GM13977 (cell line): Measurements from ENCODE around the gene ARHGEF39.
A peak's percentile ranks its signal among the peaks of the same experiment; 100 is the strongest.

ENCODE experiments used
- DNase-seq: peaks from one replicate; pipeline ENCODE4 v3.0.0; 2012; ENCODE audit warnings: low spot score
- in situ Hi-C: fragments of 300-500 bp; cut with MboI; formaldehyde crosslinking; loops from one replicate; pipeline ENCODE4 v1.12.0; 2022; ENCODE audit warnings: low sequenced_read_pairs, low pct_unique_long_range_greater_than_20kb, mixed read lengths, inconsistent platforms; ENCODE audit not compliant: unreplicated experiment
- TF ChIP-seq, protein P1 (sequence below): IDR thresholded peaks from 2 replicates; pipeline ENCODE4 v1.5.1; 2012; ENCODE audit warnings: mild to moderate bottlenecking, control low read depth; ENCODE audit not compliant: insufficient read depth; ENCODE audit errors: extremely low read depth, missing control alignments

ARHGEF39 gene

GRCh38 chr9:35679091-35679490, 14.1 kb upstream of the ARHGEF39 start:
- in situ Hi-C loops: no loop called here
- no peak for DNase-seq
- TF ChIP-seq, protein P1, sequence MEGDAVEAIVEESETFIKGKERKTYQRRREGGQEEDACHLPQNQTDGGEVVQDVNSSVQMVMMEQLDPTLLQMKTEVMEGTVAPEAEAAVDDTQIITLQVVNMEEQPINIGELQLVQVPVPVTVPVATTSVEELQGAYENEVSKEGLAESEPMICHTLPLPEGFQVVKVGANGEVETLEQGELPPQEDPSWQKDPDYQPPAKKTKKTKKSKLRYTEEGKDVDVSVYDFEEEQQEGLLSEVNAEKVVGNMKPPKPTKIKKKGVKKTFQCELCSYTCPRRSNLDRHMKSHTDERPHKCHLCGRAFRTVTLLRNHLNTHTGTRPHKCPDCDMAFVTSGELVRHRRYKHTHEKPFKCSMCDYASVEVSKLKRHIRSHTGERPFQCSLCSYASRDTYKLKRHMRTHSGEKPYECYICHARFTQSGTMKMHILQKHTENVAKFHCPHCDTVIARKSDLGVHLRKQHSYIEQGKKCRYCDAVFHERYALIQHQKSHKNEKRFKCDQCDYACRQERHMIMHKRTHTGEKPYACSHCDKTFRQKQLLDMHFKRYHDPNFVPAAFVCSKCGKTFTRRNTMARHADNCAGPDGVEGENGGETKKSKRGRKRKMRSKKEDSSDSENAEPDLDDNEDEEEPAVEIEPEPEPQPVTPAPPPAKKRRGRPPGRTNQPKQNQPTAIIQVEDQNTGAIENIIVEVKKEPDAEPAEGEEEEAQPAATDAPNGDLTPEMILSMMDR: no peak

DNA sequence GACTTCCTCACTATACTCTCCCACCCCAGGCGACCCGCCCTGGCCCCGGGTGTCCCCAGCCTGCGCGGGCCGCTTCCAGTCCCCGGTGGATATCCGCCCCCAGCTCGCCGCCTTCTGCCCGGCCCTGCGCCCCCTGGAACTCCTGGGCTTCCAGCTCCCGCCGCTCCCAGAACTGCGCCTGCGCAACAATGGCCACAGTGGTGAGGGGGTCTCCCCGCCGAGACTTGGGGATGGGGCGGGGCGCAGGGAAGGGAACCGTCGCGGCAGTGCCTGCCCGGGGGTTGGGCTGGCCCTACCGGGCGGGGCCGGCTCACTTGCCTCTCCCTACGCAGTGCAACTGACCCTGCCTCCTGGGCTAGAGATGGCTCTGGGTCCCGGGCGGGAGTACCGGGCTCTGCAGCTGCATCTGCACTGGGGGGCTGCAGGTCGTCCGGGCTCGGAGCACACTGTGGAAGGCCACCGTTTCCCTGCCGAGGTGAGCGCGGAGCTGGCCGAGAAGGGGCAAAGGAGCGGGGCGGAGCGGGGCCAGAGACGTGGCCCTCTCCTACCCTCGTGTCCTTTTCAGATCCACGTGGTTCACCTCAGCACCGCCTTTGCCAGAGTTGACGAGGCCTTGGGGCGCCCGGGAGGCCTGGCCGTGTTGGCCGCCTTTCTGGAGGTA, 10.9 kb upstream of the ARHGEF39 start:
- DNase-seq: peak; percentile 74
- TF ChIP-seq, protein P1: no peak
- in situ Hi-C loops: no loop called here

DNA sequence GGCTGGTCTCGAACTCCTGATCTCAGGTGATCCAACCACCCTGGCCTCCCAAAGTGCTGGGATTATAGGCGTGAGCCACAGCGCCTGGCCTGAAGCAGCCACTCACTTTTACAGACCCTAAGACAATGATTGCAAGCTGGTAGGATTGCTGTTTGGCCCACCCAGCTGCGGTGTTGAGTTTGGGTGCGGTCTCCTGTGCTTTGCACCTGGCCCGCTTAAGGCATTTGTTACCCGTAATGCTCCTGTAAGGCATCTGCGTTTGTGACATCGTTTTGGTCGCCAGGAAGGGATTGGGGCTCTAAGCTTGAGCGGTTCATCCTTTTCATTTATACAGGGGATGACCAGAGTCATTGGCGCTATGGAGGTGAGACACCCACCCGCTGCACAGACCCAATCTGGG, 10.2 kb upstream of the ARHGEF39 start:
- TF ChIP-seq, protein P1: no peak
- in situ Hi-C loops: no loop called here

GRCh38 chr9:35674025-35674361, 9.0 kb upstream of the ARHGEF39 start:
- no peak for DNase-seq
- TF ChIP-seq, protein P1: no peak
- in situ Hi-C loops: no loop called here

More for the DNA sequence above, 10.2 kb upstream of the ARHGEF39 start:
- DNase-seq: no peak

DNA sequence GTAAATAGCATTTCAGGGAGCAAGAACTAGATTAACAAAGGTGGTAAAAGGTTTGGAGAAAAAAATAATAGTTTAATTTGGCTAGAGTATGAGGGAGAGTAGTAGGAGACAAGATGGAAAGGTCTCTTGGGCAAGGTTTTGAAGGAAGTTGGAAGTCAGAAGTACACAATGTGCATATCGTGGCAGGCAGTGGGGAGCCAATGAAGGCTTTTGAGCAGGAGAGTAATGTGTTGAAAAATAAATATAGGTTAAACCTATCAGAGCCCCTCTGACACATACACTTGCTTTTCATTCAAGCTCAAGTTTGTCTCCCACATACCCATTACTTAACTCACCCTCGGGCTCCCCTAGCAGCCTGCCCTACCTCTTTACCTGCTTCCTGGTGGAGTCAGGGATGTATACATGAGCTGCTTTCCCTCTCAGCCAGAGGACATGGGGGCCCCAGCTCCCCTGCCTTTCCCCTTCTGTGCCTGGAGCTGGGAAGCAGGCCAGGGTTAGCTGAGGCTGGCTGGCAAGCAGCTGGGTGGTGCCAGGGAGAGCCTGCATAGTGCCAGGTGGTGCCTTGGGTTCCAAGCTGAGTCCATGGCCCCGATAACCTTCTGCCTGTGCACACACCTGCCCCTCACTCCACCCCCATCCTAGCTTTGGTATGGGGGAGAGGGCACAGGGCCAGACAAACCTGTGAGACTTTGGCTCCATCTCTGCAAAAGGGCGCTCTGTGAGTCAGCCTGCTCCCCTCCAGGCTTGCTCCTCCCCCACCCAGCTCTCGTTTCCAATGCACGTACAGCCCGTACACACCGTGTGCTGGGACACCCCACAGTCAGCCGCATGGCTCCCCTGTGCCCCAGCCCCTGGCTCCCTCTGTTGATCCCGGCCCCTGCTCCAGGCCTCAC, 8.4 kb upstream of the ARHGEF39 start, which contains the start of gene CA9:
TSS of gene CA9 (plus strand) at position 797 of the 893 bp plus-strand sequence. CDS start at position 829, 32 bp downstream.
- in situ Hi-C loops: no loop called here
- TF ChIP-seq, protein P1: no peak
- DNase-seq: no peak

GRCh38 chr9:35669331-35670145, 4.5 kb upstream of the ARHGEF39 start:
- in situ Hi-C loops: loop anchor here (10.0 kb wide), 1 partner anchor 55 kb away; no protein-coding TSS in a partner anchor
- no peak for DNase-seq
- TF ChIP-seq, protein P1: no peak
